Activated T-cell treated with anti-CD3 and anti-CD28 coated beads for 1 hour (primary cell): ENCODE results near the gene KNDC1.
"Not testable (repeated sequence)": the region's sequence is repeated elsewhere in the genome, so short reads cannot be mapped to it uniquely, and the experiment has no call there.

Experiments used
- DNase-seq: peaks from one replicate; pipeline ENCODE4 v3.0.0-alpha.2; 2020; ENCODE audit warnings: low read depth

Gene KNDC1

GRCh38 chr10:133141144-133141957, 18.7 kb upstream of the KNDC1 start:
- DNase-seq: no peak

GRCh38 chr10:133141958-133142340, 18.1 kb upstream of the KNDC1 start:
- no peak for DNase-seq

GRCh38 chr10:133142523-133143199, 17.4 kb upstream of the KNDC1 start:
- DNase-seq: no peak

GRCh38 chr10:133143200-133143533, 16.9 kb upstream of the KNDC1 start:
- DNase-seq: no peak

- DNase-seq: no peak
These were observed 16.5 kb upstream of the KNDC1 start for GRCh38 chr10:133143546-133143945.

- no peak for DNase-seq
These were observed 15.2 kb upstream of the KNDC1 start for GRCh38 chr10:133144771-133145170.

- DNase-seq: no peak
These were observed 9.8 kb upstream of the KNDC1 start for GRCh38 chr10:133150226-133150625.

GRCh38 chr10:133150656-133151055, 9.4 kb upstream of the KNDC1 start:
- no peak for DNase-seq

- DNase-seq: not testable (repeated sequence)
These were observed 8.9 kb upstream of the KNDC1 start for GRCh38 chr10:133151071-133151470.

GRCh38 chr10:133151543-133151972, 8.5 kb upstream of the KNDC1 start:
- DNase-seq: no peak

GRCh38 chr10:133154411-133154810, 5.6 kb upstream of the KNDC1 start:
- DNase-seq: no peak

GRCh38 chr10:133154996-133155778, 4.8 kb upstream of the KNDC1 start:
- DNase-seq: no peak

- DNase-seq: no peak
These were observed 3.1 kb upstream of the KNDC1 start for GRCh38 chr10:133156674-133157579.

GRCh38 chr10:133157662-133158436, 2.2 kb upstream of the KNDC1 start:
- no peak for DNase-seq

GRCh38 chr10:133158437-133158755, 1.6 kb upstream of the KNDC1 start:
- no peak for DNase-seq

- DNase-seq: no peak
These were observed 1.0 kb upstream of the KNDC1 start for GRCh38 chr10:133158756-133159610.

GRCh38 chr10:133159611-133159949, 439 bp upstream of the KNDC1 start:
- DNase-seq: no peak

- DNase-seq: no peak
These were observed 930 bp downstream of the KNDC1 start for GRCh38 chr10:133160826-133161471.

GRCh38 chr10:133161486-133162109, 1.6 kb downstream of the KNDC1 start:
- no peak for DNase-seq
